Glomerular visceral epithelial cell (primary cell): ENCODE data around the gene MCOLN3.

Experiments
- DNase-seq: peaks from one replicate; pipeline ENCODE4 v3.0.0-alpha.2; 2016; ENCODE audit errors: extremely low spot score

Gene MCOLN3, protein sequence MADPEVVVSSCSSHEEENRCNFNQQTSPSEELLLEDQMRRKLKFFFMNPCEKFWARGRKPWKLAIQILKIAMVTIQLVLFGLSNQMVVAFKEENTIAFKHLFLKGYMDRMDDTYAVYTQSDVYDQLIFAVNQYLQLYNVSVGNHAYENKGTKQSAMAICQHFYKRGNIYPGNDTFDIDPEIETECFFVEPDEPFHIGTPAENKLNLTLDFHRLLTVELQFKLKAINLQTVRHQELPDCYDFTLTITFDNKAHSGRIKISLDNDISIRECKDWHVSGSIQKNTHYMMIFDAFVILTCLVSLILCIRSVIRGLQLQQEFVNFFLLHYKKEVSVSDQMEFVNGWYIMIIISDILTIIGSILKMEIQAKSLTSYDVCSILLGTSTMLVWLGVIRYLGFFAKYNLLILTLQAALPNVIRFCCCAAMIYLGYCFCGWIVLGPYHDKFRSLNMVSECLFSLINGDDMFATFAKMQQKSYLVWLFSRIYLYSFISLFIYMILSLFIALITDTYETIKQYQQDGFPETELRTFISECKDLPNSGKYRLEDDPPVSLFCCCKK

DNA sequence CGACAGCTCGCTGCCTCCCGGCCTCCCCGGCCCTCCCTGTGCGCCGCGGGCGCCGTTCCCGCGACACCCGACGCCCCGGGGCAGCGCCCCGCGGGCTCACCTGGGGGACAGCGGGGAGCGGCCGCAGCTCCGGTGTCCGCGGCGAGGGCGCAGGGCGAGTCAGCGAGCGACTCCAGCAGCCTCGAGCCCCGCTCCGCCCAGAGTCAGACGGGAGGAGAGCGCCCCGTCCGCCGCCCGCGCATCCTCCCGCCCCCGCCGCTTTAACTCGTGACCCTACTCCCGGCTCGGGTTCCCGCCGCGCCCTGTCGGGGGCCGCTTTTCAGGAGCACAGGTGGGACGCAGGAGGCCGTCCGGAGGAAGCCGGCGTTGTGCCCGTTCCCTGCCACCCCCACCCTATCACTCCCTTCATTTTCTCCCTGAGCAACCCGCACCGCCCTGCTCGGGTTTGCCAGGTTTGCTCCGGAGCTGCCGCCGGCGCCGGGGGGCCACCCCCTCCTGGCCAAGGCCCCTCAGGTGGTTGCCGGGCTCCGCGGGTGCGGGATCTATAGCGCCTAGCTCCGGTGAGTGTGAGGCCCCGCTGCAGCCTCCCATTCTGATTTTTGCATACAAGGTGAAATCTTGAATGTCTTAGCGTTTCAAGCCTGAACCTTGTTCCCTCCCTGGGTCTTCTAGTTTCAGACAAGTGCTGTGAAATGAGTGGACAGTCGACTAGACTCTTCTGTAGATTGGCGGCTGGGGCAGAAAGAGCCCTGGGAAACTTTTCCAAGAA lies at the start of gene MCOLN3:
TSS of gene MCOLN3 (minus strand) at position 205 of the 769 bp plus-strand sequence. CDS start 3,140 bp downstream, outside the sequence.
- peak; percentile 42 for DNase-seq

DNA sequence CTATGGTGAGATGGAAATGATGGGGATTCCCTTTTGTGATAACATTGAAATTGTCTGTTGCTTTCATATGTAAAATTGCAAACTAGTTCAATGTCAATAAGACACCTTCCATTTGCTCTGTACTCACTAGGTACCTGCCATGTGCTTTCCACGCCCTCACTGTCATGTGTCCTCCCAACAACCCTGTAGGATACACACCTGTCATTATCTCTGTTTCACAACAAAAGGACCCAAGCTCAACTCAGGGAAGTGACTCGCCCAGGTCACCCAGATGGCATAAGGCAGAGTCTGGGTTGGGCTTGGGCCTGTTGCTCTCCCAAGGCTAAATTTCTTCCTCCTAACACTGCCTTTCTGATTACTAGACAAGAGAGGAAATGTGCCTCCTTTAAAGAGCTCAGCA lies 45.3 kb upstream of the MCOLN3 start:
- no peak for DNase-seq

DNA sequence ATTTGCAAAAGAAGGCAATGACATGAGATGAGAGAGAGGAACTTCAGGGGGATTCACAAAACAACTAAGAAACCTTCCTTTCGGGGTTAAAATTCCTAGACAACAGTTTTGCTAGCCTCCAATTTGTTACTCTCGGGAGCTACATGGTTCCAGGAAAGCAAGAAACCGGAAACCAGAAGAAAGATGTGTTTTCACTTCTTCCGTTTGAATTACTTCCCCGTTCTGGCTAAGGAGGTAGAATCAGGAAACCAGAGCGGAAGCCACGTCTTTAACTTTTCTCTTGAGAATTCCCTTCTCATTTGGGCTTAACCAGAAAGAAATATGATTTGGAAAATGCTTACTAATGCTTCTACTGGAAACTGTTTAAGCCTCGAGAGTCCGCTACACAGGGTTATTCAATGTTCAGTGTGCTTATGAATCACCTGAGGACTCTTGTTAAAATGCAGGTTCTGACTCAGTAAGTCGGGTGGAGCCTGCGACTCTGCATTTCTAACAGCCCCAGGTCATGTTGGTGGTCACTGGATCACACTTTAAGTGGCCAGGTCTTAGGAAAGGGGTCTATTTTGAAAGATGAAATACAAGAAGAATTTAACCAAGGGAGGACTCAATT lies 43.5 kb upstream of the MCOLN3 start:
- no peak for DNase-seq

DNA sequence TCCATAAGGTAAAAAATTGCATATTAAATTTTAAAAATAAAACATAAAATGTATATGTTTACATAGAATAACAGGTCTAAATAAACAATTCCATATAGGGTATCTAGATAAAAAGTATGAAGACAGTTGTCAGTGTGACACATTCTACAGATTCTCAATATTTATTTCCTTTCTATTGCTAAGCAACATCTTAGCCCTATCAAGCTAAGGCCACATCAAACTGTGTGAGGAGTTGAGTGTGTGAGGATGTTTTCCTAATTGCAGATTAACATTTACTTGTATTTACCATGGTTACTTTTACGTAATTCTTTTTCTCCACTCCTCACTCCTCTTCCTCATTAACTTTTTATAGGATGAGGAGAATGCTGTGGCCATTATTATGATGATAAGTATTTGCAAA lies 41.9 kb upstream of the MCOLN3 start:
- no peak for DNase-seq

DNA sequence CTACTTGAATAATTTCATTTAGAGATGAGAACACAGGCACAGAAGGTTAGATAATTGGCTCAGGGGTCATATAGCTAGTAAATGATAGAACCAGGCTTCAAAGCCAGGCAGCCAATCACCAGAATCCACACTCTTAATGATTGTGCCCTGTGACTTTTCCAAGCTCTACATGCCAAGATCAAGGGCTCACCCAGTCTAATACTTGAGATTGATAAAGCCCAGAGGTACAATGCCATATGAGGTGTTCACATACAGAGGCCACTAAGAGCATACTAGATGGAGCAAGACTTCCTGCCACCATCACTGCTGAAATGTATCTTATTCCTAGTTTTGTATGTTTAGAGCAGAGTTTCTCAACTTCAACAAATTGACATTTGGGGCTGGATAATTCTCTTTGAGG lies 40.9 kb upstream of the MCOLN3 start:
- no peak for DNase-seq

DNA sequence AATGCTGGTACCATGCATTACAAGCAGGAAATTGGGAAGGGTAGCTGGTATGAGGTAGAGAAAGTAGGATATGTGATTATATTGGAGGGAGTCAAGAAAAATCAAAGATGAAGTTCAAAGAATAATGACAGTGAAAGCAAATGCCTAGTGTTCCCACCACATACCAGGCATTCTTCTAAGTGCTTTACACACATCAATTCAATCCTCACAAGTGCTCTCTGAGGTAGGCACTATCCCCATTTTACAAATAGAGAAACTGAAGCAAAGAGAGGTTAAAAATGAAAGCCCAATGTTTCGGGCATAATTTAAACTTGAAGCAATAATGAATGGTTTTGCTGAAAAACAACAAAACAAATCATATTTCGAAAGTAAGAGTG lies 40.1 kb upstream of the MCOLN3 start:
- no peak for DNase-seq

DNA sequence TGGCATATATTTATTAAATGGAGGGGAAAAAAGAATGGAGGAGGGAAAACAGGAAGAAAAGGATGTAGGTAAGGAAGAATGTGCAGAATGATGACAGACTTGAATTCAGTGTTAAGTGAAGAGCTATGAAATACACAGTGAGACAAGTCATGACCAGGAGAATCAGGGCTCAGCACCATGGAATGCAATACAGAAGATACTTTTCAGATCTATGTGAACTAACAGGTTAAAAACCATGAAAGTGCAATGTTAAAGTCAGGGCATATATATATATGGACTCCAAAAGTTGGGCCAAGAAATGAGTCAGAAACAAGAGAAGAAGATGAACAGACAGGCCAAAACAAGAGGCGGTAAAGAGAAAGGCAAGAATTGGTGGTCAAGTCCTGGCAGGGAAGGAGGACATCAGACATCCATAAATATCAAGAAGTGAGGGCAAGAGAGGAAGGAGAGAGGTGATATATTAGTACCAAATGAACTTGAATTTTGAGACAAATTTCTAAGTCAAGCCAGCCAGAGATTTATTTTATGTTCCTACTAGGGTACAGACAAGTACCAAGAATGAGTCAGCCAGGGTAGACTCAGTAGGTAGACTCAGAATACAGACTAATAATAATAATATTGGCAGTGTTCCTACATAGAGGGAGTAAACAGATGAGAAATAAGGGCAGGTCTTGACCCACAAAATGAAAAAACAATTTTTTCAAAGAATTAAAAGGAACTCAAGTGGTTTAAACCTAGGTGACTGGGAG lies 39.5 kb upstream of the MCOLN3 start:
- DNase-seq = no peak

GRCh38 chr1:85085417-85085816 lies 37.1 kb upstream of the MCOLN3 start:
- no peak for DNase-seq

- DNase-seq = no peak
These were observed 30.6 kb upstream of the MCOLN3 start for GRCh38 chr1:85078903-85079302.

DNA sequence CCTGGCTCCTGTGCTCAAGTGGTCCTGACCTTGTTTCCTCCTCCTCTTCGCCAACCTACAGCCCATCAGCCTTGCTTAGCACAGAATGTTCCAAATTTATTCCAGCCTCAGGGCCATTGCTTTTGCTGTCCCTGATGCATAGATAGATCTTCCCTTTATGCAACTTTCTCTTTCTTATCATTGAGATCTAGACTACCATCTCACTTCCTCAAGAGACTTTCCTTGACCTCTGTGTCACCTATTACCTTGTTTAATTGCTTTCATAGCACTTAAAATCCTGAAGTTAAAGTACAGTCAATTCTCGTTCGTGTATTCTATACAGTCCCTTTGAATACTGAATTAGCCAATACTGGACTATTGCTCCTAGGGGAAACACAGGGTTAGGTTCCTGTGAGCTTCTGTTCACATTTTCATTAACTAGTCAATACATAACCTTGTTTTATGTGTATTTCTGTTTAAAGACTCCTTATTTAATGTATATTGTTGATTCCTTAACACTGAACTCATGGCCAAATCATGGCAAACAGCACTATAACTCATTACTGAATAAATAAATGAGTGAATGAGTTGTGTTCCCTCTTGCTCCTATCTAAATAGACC lies 26.2 kb upstream of the MCOLN3 start:
- no peak for DNase-seq

GRCh38 chr1:85070972-85071492 lies 22.7 kb upstream of the MCOLN3 start:
- no peak for DNase-seq

DNA sequence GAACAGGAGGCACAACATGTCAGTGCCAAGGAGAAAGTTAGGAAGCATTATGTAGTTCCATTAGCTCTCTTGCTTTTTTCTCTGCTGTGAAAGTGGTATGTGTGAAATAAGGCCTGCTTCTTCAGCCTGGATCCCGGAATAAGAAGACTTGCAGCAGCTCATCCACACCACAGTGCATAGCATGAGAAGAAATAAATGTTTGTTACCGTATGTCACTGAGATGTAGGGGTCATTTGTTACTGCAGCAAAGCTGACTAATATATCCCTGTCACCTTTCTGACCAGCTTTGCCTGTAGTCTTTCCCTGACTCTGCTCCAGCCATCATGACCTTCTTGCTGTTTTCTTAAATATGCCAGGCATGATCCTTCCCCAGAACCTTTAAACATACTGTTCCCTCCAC lies 20.5 kb upstream of the MCOLN3 start:
- DNase-seq = no peak

- no peak for DNase-seq
These were observed 17.2 kb upstream of the MCOLN3 start for GRCh38 chr1:85065550-85065949.

- no peak for DNase-seq
These were observed 14.2 kb upstream of the MCOLN3 start for GRCh38 chr1:85062425-85063026.

GRCh38 chr1:85061711-85062424 lies 13.6 kb upstream of the MCOLN3 start:
- DNase-seq = peak; percentile 97

DNA sequence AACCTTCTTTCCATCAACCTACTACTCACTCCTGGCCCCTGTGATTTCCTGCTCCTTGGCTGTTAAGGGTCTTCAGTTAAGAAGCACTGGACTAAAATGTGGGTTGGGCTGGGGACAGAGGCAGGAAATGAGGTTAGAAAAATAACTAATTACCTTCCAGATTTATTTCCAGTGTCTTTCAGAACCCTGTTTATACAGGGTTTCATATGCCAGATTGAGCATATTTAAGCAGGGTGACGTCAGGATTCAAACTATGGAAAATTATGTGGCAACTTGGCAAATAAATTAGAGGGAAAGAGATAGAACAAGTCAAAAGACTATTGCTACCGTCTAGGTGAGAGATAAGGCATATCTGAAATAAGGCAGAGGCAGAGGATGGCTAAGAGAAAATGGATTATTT lies 11.7 kb upstream of the MCOLN3 start:
- no peak for DNase-seq

DNA sequence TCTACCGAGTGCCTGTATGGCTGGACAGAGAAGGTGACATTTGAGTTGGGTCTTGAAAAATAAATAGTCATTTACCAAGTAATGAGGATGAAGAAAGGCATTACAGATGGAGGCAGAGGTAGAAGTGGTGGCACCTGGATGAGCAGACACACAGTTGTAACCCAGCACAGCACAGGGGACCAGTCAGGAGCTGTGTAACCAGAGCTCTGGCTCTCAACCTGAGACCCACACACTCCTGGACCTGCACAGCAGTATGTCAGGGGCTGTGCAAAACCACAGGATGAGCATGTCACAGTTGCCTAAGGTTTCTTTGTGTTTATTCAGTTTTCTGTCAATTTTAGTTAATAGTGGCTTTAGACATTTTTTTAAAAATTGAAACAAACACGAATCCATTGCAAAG lies 11.3 kb upstream of the MCOLN3 start:
- no peak for DNase-seq

- no peak for DNase-seq
These were observed 10.5 kb upstream of the MCOLN3 start for GRCh38 chr1:85058786-85059185.

- no peak for DNase-seq
These were observed 10.0 kb upstream of the MCOLN3 start for GRCh38 chr1:85058311-85058710.

DNA sequence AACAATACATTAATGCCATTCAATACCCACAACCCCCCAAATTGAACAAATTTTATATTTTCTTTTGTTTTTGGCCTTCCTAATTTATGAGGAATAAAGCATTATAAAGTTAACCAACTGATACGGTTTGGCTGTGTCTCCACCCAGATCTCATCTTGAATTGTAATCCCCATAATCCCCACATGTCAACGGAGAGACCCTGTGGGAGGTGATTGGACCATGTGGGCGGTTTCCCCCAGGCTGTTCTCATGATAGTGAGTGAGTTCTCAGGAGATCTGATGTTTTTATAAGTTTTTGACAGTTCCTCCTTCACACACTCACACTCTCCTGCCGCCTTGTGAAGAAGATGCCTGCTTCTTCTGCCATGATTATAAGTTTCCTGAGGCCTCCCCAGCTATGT lies 6.4 kb upstream of the MCOLN3 start:
- no peak for DNase-seq
